ENCODE data around the gene RBFOX1.
"Not testable (repeated sequence)": the region's sequence is repeated elsewhere in the genome, so short reads cannot be mapped to it uniquely, and the experiment has no call there.

The RBFOX1 gene

GRCh38 chr16:7482596-7483290 lies 150.1 kb downstream of the RBFOX1 start:
- no peak for DNase-seq

- DNase-seq: no peak
Observed at GRCh38 chr16:7487574-7488323, 155.1 kb downstream of the RBFOX1 start.

- no peak for DNase-seq
Observed at GRCh38 chr16:7492122-7492521, 159.5 kb downstream of the RBFOX1 start.

GRCh38 chr16:7493133-7493532 lies 160.5 kb downstream of the RBFOX1 start:
- DNase-seq: no peak

- DNase-seq: no peak
Observed at GRCh38 chr16:7497691-7498090, 165.0 kb downstream of the RBFOX1 start.

- DNase-seq: no peak
Observed at GRCh38 chr16:7501868-7502267, 169.2 kb downstream of the RBFOX1 start.

- not testable (repeated sequence) for DNase-seq
Observed at GRCh38 chr16:7502591-7503157, 170.0 kb downstream of the RBFOX1 start.

GRCh38 chr16:7503666-7504065 lies 171.0 kb downstream of the RBFOX1 start:
- DNase-seq: no peak

- no peak for DNase-seq
Observed at GRCh38 chr16:7504844-7505243, 172.2 kb downstream of the RBFOX1 start.

- DNase-seq: no peak
Observed at GRCh38 chr16:7505495-7505894, 172.8 kb downstream of the RBFOX1 start.

- no peak for DNase-seq
Observed at GRCh38 chr16:7506363-7506762, 173.7 kb downstream of the RBFOX1 start.

- no peak for DNase-seq
Observed at GRCh38 chr16:7508656-7509055, 176.0 kb downstream of the RBFOX1 start.

- no peak for DNase-seq
Observed at GRCh38 chr16:7509963-7510601, 177.4 kb downstream of the RBFOX1 start.

GRCh38 chr16:7511549-7512260 lies 179.1 kb downstream of the RBFOX1 start:
- DNase-seq: no peak

- DNase-seq: no peak
Observed at GRCh38 chr16:7512503-7512902, 179.9 kb downstream of the RBFOX1 start.

GRCh38 chr16:7513429-7513828 lies 180.8 kb downstream of the RBFOX1 start:
- DNase-seq: no peak

- no peak for DNase-seq
Observed at GRCh38 chr16:7515543-7515942, 182.9 kb downstream of the RBFOX1 start.

GRCh38 chr16:7517496-7517895 lies 184.9 kb downstream of the RBFOX1 start:
- DNase-seq: no peak

GRCh38 chr16:7518158-7518557 lies 185.5 kb downstream of the RBFOX1 start:
- no peak for DNase-seq

- DNase-seq: no peak
Observed at GRCh38 chr16:7521834-7522233, 189.2 kb downstream of the RBFOX1 start.

GRCh38 chr16:7524419-7524818 lies 191.8 kb downstream of the RBFOX1 start:
- DNase-seq: no peak

- DNase-seq: no peak
Observed at GRCh38 chr16:7526736-7527135, 194.1 kb downstream of the RBFOX1 start.

GRCh38 chr16:7532534-7532933 lies 199.9 kb downstream of the RBFOX1 start:
- no peak for DNase-seq
